SJSA1 (cell line): ENCODE data around the gene FRMPD1. TPM values are rescaled to one million over a fixed set of nuclear protein-coding genes. Genes with fewer than 3 reads are reported as not detected.

Source experiments
- DNase-seq, 2 experiments: peaks; one replicate each; pipeline ENCODE4 v3.0.0-alpha.2; 2015 to 2020; ENCODE audit warnings: low spot score in 2 of 2, low read depth in 1 of 2
- H3K27ac ChIP-seq: fragments of 250-450 bp; sonication (Bioruptor Pico); 2 replicates; pipeline ENCODE4 v1.5.1; 2020; ENCODE audit warnings: mild to moderate bottlenecking, moderate library complexity
- H3K27me3 ChIP-seq: fragments of 250-450 bp; sonication (Bioruptor Pico); replicated peaks from 2 replicates; pipeline ENCODE4 v1.5.1; 2020; ENCODE audit warnings: mild to moderate bottlenecking, moderate library complexity
- H3K36me3 ChIP-seq: fragments of 250-450 bp; sonication (Bioruptor Pico); 2 replicates; pipeline ENCODE4 v1.5.1; 2020; ENCODE audit warnings: mild to moderate bottlenecking
- H3K4me1 ChIP-seq: fragments of 250-450 bp; sonication (Bioruptor Pico); replicated peaks from 2 replicates; pipeline ENCODE4 v1.6.1; 2021; ENCODE audit warnings: mild to moderate bottlenecking
- H3K4me3 ChIP-seq: fragments of 250-450 bp; sonication (Bioruptor Pico); 2 replicates; pipeline ENCODE4 v1.5.1; 2020; ENCODE audit warnings: mild to moderate bottlenecking
- H3K9me3 ChIP-seq: fragments of 250-450 bp; sonication (Bioruptor Pico); replicated peaks from 2 replicates; pipeline ENCODE4 v1.5.1; 2020; ENCODE audit warnings: mild to moderate bottlenecking
- total RNA-seq: library from RNA; depleted of rRNA; stranded (reverse); fragments of >200 nt; shearing (Covaris generic); gene quantifications from 2 replicates; pipeline ENCODE4 v1.2.3, GENCODE V29; 2014

Gene FRMPD1
- total RNA-seq, 1 experiment from 2014 or later: not detected

DNA sequence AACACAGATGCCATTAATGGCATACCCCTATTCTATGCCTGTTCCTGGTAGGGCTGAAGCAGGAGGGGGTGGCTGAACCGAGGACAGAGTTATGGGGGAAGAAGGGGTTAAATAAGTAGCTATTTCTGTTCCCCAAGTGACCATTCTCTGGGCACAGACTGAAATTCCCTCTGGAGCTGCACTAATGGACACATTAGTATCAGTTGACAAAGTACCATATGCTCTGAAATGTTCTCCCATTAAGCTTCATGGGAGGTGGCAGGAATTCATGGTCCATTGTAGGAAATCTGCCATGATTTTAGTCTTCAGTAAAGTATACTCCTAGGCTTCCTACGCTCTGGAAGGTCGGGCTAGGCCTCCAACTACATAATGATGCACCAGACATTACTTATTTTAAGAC, 10.5 kb upstream of the FRMPD1 start:
- Histone ChIP-seq H3K36me3 (no peaks in the 10 kb centered on the region), H3K4me3 (no peak overlapping the region), H3K4me1 (no peaks in the 10 kb centered on the region), H3K9me3 (no peaks in the 10 kb centered on the region), H3K27me3 (peaks cover 3% of the 10 kb centered on the region; the same call in 1 of the 2 replicates), H3K27ac (no peak overlapping the region)
- DNase-seq: no peak

DNA sequence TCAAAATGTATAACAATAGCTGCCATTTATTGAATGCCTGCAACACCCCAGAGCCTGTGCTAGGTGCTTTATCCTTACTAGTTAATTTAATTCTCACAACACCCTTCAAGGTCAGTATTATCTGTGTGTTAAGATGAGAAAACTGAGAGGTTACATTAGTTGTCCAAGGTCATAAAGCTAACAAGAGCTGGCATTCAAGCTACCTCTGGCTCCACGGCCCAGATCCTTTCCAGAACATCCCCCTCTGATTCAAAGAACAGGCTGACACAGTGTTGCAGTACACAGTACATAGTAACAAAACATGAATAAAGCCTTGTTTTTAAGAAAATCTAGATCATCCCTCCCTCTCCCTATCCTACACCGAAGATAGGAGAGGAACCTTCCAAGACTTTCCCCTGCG, 9.4 kb upstream of the FRMPD1 start:
- no peaks in the 10 kb centered on the region for H3K4me1 ChIP-seq
- DNase-seq: no peak
- no peak overlapping the region for H3K4me3 ChIP-seq
- no peak overlapping the region for H3K27ac ChIP-seq
- no peaks in the 10 kb centered on the region for H3K9me3 ChIP-seq
- no peaks in the 10 kb centered on the region for H3K36me3 ChIP-seq
- peaks cover 10% of the 10 kb centered on the region; the same call in 1 of the 2 replicates for H3K27me3 ChIP-seq

DNA sequence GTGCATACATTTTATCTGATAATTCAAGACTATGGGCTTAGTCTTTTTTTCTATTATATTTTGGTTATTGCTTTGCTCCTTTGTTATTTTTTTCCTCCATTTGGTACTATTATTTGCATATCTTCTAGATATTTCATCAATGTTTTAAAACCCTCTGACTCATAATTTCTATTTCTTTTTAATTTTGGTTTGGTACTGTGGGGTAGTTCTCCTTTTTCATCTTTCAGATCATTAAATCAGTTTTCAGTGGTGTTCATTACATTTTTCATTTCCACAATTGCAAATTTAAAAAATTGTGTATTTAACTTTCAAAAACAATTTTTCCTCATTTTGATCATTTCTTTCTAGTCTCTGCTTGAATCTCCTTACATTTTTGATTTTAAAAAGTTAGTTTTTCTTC, 7.5 kb upstream of the FRMPD1 start:
- DNase-seq: no peak
- H3K4me3 ChIP-seq: no peak overlapping the region
- H3K27ac ChIP-seq: no peak overlapping the region
- H3K27me3 ChIP-seq: peaks cover 13% of the 10 kb centered on the region; the same call in 1 of the 2 replicates
- H3K36me3 ChIP-seq: no peaks in the 10 kb centered on the region
- no peaks in the 10 kb centered on the region for H3K4me1 ChIP-seq
- no peaks in the 10 kb centered on the region for H3K9me3 ChIP-seq

DNA sequence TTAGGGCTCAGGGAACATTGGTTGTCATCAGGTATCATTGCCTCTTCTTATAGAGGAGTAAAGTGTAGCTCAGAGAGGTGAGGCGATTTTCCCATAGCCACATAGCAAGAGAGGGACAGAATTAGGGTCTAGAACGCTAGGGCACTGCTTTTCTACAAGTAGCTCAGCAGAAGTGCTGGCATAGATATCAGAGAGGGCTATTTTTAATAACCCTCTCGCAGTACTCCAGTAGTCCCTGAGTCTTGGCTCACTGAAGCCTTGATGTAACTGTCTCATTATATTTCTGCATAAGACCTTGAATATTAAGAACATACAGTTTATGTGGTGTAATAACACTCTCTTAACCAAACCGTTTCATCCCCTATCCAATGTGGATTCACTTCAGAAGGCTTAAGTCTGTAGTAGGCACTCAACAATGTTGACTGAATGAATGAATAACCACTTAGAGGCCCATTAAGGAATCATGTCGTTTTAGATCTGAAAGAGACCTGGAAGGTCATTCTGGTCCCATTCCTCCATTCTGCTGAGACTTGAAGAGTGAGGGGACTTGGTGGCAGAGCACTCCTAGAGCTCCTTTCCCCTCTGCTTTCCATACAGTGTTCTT, 4.7 kb upstream of the FRMPD1 start:
- H3K27ac ChIP-seq: no peak overlapping the region
- DNase-seq: no peak
- peaks cover 19% of the 10 kb centered on the region for H3K27me3 ChIP-seq
- 0 out of 2 replicates have a peak, but pooled peaks cover 1% of the 10 kb centered on the region for H3K4me1 ChIP-seq
- no peaks in the 10 kb centered on the region for H3K9me3 ChIP-seq
- no peaks in the 10 kb centered on the region for H3K36me3 ChIP-seq
- H3K4me3 ChIP-seq: no peak overlapping the region

DNA sequence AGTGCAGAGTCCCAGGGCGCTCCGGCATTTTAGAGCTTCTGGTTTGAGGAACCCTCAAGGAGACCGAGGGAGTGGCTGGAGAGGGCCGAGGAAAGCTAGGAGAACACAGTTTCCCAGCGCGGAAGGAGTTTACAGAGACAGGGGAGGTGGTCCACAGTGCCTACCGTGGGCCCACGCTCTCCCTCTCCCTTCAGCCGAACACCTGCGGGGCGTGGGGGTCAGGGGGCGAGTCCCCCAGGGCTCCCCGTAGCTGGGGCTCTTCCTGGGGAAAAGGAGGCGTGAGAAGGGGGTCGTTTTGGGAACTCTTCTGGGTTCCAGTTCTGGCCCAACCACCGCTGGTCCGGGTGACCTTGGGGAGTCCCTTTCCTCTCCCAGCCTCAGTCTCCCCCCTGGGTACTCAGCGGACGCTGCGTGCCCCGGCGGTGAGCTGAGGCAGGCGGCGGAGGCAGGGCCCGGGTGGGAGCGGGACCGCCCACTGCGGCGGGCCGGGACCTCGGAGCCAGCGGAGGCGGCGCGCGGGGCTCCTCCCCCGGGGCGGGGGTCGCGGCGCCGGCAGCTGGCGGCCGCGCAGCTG, 368 bp upstream of the FRMPD1 start:
- 0 out of 2 replicates have a peak, but pooled peaks cover 4% of the 10 kb centered on the region for H3K4me1 ChIP-seq
- no peaks in the 10 kb centered on the region; the same call in 1 of the 2 replicates for H3K9me3 ChIP-seq
- no peak overlapping the region for H3K27ac ChIP-seq
- H3K4me3 ChIP-seq: no peak overlapping the region
- H3K36me3 ChIP-seq: no peaks in the 10 kb centered on the region
- no peak for DNase-seq
- peaks cover 27% of the 10 kb centered on the region for H3K27me3 ChIP-seq

DNA sequence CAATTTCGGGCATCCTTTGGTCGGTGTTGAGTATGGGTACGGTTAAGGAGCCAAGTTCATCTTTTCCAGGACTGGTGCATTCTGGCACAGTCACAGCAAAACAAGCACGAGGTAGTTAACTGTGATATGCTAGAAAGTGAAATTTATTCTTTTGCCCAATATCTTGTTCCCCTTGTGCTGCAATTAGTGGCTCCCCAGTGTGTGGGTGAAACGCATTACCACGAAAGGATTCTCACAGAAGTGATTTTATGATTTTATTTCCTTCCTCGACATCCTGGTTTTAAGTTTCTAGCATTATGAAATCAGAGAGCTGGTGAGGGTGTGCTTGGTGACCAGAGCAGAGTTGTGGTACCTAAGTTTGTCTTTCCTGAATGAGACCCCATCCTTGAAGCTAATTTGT, 1.5 kb downstream of the FRMPD1 start:
- Histone ChIP-seq H3K36me3 (no peaks in the 10 kb centered on the region), H3K27ac (no peak overlapping the region), H3K27me3 (peaks cover 20% of the 10 kb centered on the region), H3K9me3 (no peaks in the 10 kb centered on the region; the same call in 1 of the 2 replicates), H3K4me3 (no peak overlapping the region), H3K4me1 (0 out of 2 replicates have a peak, but pooled peaks cover 4% of the 10 kb centered on the region)
- DNase-seq: no peak

DNA sequence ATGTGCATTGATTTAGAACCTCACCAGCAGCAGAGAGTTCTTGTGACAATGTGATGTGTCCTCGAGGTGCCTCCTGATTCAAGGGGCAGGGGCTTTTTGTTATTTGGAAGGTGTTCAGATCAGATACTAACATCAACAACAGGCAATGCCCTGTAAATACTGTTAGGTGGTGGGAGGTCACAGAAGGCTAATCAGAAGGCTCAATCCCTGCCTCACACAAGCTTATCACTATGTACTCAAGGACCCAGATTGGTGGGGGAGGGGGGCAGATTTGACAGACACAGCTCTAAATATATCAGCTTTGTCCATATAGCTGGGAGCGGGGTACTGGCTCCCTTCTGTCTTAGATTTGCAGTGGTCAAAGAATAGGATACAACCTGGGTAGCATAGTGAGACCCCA, 2.6 kb downstream of the FRMPD1 start:
- Histone ChIP-seq H3K4me3 (no peak overlapping the region), H3K4me1 (0 out of 2 replicates have a peak, but pooled peaks cover 4% of the 10 kb centered on the region), H3K27ac (no peak overlapping the region), H3K27me3 (peaks cover 17% of the 10 kb centered on the region), H3K36me3 (no peaks in the 10 kb centered on the region), H3K9me3 (no peaks in the 10 kb centered on the region; the same call in 1 of the 2 replicates)
- DNase-seq: no peak

DNA sequence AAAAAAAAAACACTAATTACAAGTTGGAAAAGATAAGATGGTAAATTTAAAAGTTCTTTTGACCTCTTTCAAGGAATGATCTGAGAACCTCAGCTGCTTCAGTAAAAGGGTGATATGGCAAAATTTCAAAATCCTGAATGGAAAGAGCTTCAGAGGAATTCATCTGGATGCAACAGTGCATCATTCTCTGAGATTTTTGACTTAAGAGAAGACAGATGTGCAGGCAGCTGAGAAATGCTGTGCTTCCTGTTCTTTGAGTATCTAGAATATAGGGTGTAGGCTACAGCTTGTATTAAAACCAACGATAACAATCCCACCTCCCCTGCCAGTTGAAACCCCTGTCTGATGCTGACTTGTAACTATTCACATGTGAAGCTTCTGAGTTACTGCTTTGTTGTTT, 6.2 kb downstream of the FRMPD1 start:
- DNase-seq: no peak
- Histone ChIP-seq H3K36me3 (no peaks in the 10 kb centered on the region), H3K9me3 (no peaks in the 10 kb centered on the region), H3K4me1 (no peaks in the 10 kb centered on the region), H3K4me3 (no peak overlapping the region), H3K27me3 (peaks cover 2% of the 10 kb centered on the region), H3K27ac (no peak overlapping the region)

DNA sequence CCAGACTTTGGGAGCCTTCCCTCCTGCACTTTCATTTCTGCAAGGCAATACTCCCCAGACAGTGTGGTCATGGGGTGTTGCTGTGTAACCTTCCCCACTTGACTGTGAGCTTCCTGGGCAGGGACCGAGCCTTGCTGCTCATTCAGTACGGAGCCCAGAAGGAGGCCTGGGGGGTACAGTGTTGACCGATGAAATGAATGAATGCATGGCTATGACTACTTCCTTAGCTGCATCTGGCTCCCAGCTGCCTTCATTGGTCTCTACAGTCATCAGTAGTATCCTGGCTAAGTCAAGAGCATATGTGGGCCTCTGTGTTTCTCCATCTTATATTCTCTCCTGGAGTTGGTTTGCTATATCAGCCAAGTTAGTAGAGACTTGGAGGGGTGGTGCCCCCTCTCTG, 9.9 kb downstream of the FRMPD1 start:
- H3K27ac ChIP-seq: no peak overlapping the region
- H3K4me1 ChIP-seq: no peaks in the 10 kb centered on the region
- no peaks in the 10 kb centered on the region for H3K36me3 ChIP-seq
- no peaks in the 10 kb centered on the region for H3K9me3 ChIP-seq
- no peak overlapping the region for H3K4me3 ChIP-seq
- peaks cover 3% of the 10 kb centered on the region; the same call in 1 of the 2 replicates for H3K27me3 ChIP-seq
- no peak for DNase-seq

DNA sequence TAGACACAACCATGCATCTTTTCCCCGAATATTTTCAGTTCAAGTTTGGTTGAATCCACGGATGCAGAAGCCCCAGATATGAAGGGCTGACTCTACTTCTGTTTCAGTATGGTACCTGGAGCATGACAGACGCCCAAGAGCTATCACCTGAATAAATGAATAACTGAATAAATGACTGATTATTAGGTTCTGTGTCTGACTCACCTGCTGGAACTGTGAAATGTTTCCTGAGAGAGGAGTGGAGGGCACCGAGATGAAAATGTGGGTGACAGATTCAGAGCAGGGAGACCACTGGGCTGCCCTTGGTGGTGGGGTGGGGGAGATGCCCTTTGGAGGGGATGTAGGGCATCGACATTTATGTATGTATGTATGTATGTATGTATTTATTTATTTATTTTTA, 13.2 kb downstream of the FRMPD1 start:
- H3K4me1 ChIP-seq: no peaks in the 10 kb centered on the region
- no peak for DNase-seq
- no peaks in the 10 kb centered on the region for H3K36me3 ChIP-seq
- H3K27ac ChIP-seq: no peak overlapping the region
- H3K27me3 ChIP-seq: peaks cover 3% of the 10 kb centered on the region; the same call in 1 of the 2 replicates
- H3K4me3 ChIP-seq: no peak overlapping the region
- no peaks in the 10 kb centered on the region for H3K9me3 ChIP-seq

DNA sequence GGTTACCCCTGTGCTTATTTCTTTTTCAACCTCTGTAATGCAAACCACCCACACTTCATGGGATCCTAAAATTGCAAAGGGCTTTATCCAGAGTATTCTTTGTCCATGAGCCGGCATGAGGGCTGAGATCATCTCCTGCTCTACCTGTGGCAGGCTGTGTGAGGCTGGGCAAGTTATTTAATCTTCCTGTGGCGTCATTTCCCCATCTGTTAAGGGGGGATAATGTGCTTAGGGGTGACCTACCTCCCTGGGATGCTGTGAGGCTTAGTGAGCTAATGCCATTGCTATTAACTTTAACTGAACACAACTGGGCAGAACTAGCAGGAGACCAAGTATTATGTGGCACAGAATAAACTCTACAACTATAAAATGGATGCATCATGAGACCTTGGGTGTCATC, 17.0 kb downstream of the FRMPD1 start:
- Histone ChIP-seq H3K4me3 (no peak overlapping the region), H3K9me3 (no peaks in the 10 kb centered on the region), H3K27me3 (peaks cover 11% of the 10 kb centered on the region), H3K4me1 (no peaks in the 10 kb centered on the region), H3K27ac (no peak overlapping the region), H3K36me3 (no peaks in the 10 kb centered on the region)
- DNase-seq: no peak

DNA sequence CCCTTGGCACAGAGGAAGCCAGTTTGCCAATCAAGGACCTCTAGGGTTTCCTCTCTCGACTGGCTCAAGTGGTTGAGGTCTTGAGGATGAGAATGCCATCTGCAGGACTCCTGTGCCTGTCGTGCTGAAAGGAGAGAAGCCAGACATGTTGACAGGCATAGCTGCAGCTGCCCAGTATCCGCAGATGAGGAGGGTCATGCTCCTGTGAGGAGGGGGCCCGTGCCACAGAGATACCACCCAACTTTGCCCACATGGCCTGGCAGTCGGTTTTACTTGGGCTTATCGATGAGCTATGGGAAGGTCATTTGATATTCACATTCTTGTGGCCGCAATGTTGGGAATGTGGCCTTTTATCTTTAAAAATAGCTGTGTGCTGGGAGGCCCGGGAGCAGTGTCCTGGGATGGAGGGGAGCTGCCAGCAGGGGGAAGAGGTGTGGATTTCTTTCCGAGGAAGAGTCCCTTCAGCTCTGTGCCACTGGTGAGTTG, 17.4 kb downstream of the FRMPD1 start:
- H3K4me3 ChIP-seq: no peak overlapping the region
- no peaks in the 10 kb centered on the region for H3K4me1 ChIP-seq
- H3K27ac ChIP-seq: no peak overlapping the region
- no peaks in the 10 kb centered on the region for H3K36me3 ChIP-seq
- H3K27me3 ChIP-seq: peaks cover 11% of the 10 kb centered on the region
- H3K9me3 ChIP-seq: no peaks in the 10 kb centered on the region
- no peak for DNase-seq

DNA sequence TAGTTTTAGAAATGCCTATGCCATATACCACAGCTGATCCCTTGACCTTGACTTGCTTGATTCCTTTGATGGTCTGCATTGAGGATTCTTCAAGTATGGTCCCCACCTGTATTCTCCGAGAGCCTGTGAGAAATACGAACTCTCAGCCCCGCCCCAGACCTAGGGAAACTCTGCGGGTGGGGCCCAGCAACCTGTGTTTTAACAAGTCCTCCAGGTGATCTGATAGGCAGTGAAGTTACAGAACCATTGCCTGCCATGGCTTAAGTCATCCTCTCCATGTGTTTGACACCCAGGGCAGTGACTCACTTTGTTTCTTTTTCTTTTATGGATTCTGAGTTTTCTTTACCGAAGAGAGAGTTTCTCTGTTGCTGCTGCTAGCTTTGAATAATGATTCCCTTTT, 18.5 kb downstream of the FRMPD1 start:
- H3K4me3 ChIP-seq: no peak overlapping the region
- H3K36me3 ChIP-seq: no peaks in the 10 kb centered on the region
- H3K27ac ChIP-seq: no peak overlapping the region
- H3K9me3 ChIP-seq: no peaks in the 10 kb centered on the region
- no peaks in the 10 kb centered on the region for H3K4me1 ChIP-seq
- DNase-seq: no peak
- H3K27me3 ChIP-seq: peaks cover 9% of the 10 kb centered on the region

DNA sequence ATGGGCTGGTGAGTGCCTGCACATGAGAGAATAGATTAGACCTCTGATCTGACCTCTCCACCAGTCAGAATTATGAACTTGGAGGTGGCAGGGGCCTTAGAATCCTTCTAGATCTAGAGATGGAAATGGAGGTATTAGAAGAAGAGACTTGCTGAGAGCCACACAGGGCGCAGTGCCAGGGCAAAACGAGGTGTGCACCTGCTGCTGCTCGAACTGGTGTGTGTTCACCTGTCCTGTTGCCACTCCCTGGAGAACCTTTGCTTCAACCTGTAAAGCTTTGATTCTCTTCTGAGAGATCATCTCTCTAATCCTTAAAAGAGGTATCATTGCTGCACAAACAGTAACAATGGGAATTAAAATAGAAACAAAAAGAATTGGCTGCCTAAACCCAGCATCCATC, 24.9 kb downstream of the FRMPD1 start:
- H3K4me1 ChIP-seq: no peaks in the 10 kb centered on the region
- no peaks in the 10 kb centered on the region for H3K36me3 ChIP-seq
- no peak for DNase-seq
- H3K27me3 ChIP-seq: peaks cover 8% of the 10 kb centered on the region
- no peak overlapping the region for H3K27ac ChIP-seq
- H3K4me3 ChIP-seq: no peak overlapping the region
- H3K9me3 ChIP-seq: no peaks in the 10 kb centered on the region
